ENCODE data around the gene LTBP2. TPM values are rescaled to one million over a fixed set of nuclear protein-coding genes. Genes with fewer than 3 reads are reported as not detected.

LTBP2 gene
- total RNA-seq, 1 donor from 2014 or later = 1.9 TPM

DNA sequence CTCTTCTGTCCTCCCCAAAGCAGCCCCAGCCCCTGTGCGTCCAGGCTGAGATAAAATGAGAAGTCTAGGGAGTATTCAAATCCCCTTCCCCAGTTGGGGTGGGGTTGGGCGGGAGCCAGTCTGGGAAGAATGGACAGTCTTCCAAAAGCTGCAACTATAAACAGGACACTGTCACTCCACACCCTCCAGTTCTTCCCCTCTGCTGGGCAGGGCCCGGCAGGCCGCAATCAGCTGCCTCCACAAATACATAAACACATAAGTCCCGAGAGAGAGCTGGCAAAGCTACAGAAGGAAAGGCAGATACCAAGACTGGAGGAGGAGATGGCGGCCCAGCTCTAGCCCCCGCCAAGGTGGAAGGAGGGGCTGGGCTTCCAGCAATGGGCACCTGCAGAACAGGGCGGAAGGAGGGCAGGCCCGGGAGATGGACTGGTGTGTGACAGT, 12.7 kb downstream of the LTBP2 start:
- no peaks in the 10 kb centered on the region for H3K36me3 Mint-ChIP-seq (ENCODE audit: low read depth, unreplicated experiment)
- H3K4me3 Mint-ChIP-seq (ENCODE audit: unreplicated experiment) = no peak overlapping the region
- no peaks in the 10 kb centered on the region for H3K9me3 Mint-ChIP-seq (ENCODE audit: unreplicated experiment)
- H3K27me3 Mint-ChIP-seq (ENCODE audit: unreplicated experiment) = peaks cover 9% of the 10 kb centered on the region
- H3K27ac Mint-ChIP-seq (ENCODE audit: unreplicated experiment) = no peak overlapping the region
- TF ChIP-seq, protein P1, sequence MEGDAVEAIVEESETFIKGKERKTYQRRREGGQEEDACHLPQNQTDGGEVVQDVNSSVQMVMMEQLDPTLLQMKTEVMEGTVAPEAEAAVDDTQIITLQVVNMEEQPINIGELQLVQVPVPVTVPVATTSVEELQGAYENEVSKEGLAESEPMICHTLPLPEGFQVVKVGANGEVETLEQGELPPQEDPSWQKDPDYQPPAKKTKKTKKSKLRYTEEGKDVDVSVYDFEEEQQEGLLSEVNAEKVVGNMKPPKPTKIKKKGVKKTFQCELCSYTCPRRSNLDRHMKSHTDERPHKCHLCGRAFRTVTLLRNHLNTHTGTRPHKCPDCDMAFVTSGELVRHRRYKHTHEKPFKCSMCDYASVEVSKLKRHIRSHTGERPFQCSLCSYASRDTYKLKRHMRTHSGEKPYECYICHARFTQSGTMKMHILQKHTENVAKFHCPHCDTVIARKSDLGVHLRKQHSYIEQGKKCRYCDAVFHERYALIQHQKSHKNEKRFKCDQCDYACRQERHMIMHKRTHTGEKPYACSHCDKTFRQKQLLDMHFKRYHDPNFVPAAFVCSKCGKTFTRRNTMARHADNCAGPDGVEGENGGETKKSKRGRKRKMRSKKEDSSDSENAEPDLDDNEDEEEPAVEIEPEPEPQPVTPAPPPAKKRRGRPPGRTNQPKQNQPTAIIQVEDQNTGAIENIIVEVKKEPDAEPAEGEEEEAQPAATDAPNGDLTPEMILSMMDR (IDR thresholded peaks at IDR 0.05; ENCODE audit: unreplicated experiment) = no peak
- H3K4me1 Mint-ChIP-seq (ENCODE audit: unreplicated experiment) = no peaks in the 10 kb centered on the region
- DNase-seq (ENCODE audit: low spot score) = no peak

DNA sequence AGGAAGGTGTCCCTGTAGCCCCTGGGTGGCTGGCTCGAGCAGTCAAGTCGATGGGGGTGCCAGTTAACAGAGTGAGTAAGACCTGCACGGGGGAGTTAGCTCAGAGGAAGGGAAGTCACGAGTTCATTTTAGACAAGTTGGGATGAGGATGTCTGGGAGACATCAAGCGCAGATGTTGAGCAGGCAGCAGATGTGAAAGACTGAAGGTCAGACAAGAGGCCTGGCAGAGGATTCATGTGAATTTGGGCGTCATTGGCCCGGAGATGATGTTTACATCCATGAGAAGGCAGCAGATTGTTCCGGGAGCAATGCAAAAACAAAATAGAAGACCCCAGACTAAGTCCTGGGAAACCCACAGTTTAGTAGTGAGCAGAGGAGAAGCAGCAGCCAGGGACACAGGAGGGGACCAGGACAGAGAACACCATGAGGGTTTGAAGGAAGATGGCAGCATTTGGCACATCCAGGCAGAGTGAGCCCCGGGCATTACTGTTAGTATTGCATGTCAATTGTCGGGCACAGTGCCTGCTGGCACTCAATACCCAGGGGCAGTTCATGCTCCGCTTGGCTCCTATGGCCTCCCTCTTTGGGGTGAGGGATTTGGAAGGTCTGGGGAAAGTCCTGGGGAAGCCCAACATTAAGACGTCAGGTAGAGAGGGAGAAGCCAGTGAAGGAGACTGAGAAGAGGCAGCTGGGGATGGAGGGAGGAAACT, 15.1 kb downstream of the LTBP2 start:
- no peak overlapping the region for H3K4me3 Mint-ChIP-seq (ENCODE audit: unreplicated experiment)
- DNase-seq (ENCODE audit: low spot score) = no peak
- H3K36me3 Mint-ChIP-seq (ENCODE audit: low read depth, unreplicated experiment) = no peaks in the 10 kb centered on the region
- no peaks in the 10 kb centered on the region for H3K4me1 Mint-ChIP-seq (ENCODE audit: unreplicated experiment)
- no peaks in the 10 kb centered on the region for H3K9me3 Mint-ChIP-seq (ENCODE audit: unreplicated experiment)
- H3K27me3 Mint-ChIP-seq (ENCODE audit: unreplicated experiment) = peaks cover 7% of the 10 kb centered on the region
- TF ChIP-seq, protein P1 (IDR thresholded peaks at IDR 0.05; ENCODE audit: unreplicated experiment) = no peak
- no peak overlapping the region for H3K27ac Mint-ChIP-seq (ENCODE audit: unreplicated experiment)

DNA sequence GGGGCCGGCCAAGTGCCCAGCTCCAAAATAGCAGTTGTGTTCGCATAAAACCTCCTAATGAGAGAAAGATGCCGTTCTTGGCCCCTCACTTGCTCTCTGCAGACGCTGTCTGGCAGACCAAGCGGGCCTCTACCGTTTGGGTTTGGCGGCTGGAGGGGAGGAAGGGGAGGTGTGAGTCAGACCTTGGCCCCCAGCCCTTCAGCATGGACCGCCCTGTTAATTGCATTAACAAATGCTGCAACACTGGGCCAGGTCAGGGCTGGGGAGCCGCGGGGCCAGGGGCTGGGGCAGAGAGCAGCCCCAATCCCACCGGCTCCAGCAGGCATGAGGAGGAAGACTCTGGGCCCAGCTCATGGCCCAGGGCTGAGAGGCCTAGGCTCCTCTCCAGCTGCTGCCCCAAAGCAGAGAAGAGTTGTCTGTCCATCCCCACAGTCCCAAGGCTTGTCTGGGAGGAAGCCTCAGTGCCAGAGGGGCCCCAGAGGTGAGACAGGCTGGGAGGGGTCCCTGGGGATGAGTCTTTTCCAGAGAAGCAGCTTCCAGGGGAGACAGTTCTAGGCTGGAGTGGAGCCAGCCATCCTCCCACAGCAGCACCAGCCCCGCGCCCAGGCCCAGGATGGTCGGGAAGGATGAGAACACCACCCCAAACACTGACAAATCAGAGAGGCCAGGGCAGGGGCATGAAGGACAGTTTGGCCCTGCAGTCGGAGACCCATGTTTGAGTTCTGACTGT, 16.9 kb downstream of the LTBP2 start:
- no peak overlapping the region for H3K4me3 Mint-ChIP-seq (ENCODE audit: unreplicated experiment)
- TF ChIP-seq, protein P1 (IDR thresholded peaks at IDR 0.05; ENCODE audit: unreplicated experiment) = no peak
- DNase-seq (ENCODE audit: low spot score) = no peak
- no peaks in the 10 kb centered on the region for H3K9me3 Mint-ChIP-seq (ENCODE audit: unreplicated experiment)
- H3K27ac Mint-ChIP-seq (ENCODE audit: unreplicated experiment) = no peak overlapping the region
- H3K27me3 Mint-ChIP-seq (ENCODE audit: unreplicated experiment) = peaks cover 10% of the 10 kb centered on the region
- no peaks in the 10 kb centered on the region for H3K4me1 Mint-ChIP-seq (ENCODE audit: unreplicated experiment)
- H3K36me3 Mint-ChIP-seq (ENCODE audit: low read depth, unreplicated experiment) = no peaks in the 10 kb centered on the region

DNA sequence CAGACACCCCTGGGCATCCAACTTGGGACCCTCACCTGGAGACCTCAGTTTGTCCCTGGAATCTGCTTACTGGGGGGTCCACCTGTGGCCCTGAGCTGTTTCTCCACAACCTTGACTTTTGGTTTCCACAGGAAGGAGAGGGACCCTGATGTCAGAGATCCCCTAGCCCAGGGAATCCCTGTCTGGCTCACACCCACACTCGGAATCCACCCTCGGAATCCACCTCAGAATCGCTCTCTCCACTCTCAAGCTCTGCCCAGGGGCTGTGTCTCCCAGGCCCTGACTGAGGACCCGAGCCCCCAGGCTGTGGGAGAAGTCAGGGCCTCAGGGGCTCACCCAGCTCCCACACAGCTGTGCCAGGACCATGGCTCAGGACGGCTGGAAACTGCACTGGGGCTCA, 17.4 kb downstream of the LTBP2 start:
- Mint-ChIP-seq H3K4me3 (ENCODE audit: unreplicated experiment) (no peak overlapping the region), H3K27ac (ENCODE audit: unreplicated experiment) (no peak overlapping the region), H3K36me3 (ENCODE audit: low read depth, unreplicated experiment) (no peaks in the 10 kb centered on the region), H3K4me1 (ENCODE audit: unreplicated experiment) (no peaks in the 10 kb centered on the region), H3K9me3 (ENCODE audit: unreplicated experiment) (no peaks in the 10 kb centered on the region), H3K27me3 (ENCODE audit: unreplicated experiment) (peaks cover 8% of the 10 kb centered on the region)
- TF ChIP-seq, protein P1 (IDR thresholded peaks at IDR 0.05; ENCODE audit: unreplicated experiment) = no peak
- no peak for DNase-seq (ENCODE audit: low spot score)

DNA sequence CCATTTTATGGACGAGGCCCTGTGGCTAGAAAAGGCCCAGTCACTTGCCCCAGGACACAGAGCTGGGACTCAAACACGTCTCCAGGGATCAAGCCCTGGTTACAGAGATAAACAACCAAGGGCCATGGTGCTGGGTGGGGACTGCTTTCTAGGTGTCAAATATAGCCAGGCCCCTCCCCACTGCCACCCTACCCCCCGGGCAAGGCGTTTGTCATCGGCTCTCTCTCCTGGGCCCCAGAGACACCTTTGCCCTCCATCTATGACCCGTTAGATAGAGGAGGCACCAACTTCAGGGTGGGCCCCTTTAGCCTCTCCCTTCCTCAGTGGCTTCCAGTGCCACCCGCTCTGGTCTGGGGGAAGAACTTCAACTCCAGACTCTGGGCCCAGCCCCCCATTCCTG, 18.0 kb downstream of the LTBP2 start:
- no peaks in the 10 kb centered on the region for H3K9me3 Mint-ChIP-seq (ENCODE audit: unreplicated experiment)
- no peak for DNase-seq (ENCODE audit: low spot score)
- no peaks in the 10 kb centered on the region for H3K36me3 Mint-ChIP-seq (ENCODE audit: low read depth, unreplicated experiment)
- no peak overlapping the region for H3K4me3 Mint-ChIP-seq (ENCODE audit: unreplicated experiment)
- peaks cover 8% of the 10 kb centered on the region for H3K27me3 Mint-ChIP-seq (ENCODE audit: unreplicated experiment)
- no peak overlapping the region for H3K27ac Mint-ChIP-seq (ENCODE audit: unreplicated experiment)
- no peaks in the 10 kb centered on the region for H3K4me1 Mint-ChIP-seq (ENCODE audit: unreplicated experiment)
- TF ChIP-seq, protein P1 (IDR thresholded peaks at IDR 0.05; ENCODE audit: unreplicated experiment) = no peak
